Sigmoid colon (tissue), 3 donors: Measurements from ENCODE around the gene MLF2.
"Not testable (repeated sequence)": the region's sequence is repeated elsewhere in the genome, so short reads cannot be mapped to it uniquely, and the experiment has no call there.

Experiments
- POLR2A ChIP-seq, 2 donors: fragments of 450-650 bp; IDR thresholded peaks; one replicate each; pipeline ENCODE4 v1.6.1; 2016; ENCODE audit warnings: antibody characterized with exemption in 2 of 2, mild to moderate bottlenecking in 2 of 2, moderate library complexity in 2 of 2
- TF ChIP-seq, protein P1 (sequence below), 4 experiments: fragments of 450-650 bp in 3 of 4; fragments of 200-600 bp in 1 of 4; IDR thresholded peaks; one replicate each; pipeline ENCODE4 v1.5.1; 2016 to 2019; ENCODE audit warnings: antibody characterized with exemption in 4 of 4, mild to moderate bottlenecking in 3 of 4, moderate library complexity in 2 of 4

DNA sequence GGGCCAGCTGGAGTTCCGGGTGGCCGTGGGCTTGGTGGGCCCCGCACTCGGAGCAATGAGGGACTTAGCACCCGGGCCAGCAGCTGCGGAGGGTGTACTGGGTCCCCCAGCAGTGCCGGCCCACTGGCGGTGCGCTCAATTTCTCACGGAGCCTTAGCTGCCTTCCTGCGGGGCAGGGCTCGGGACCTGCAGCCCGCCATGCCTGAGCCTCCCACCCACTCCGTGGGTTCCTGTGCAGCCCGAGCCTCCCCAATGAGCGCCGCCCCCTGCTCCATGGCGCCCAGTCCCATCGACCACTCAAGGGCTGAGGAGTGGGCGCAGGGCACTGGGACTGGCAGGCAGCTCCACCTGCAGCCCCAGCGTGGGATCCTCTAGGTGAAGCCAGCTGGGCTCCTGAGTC is 44.6 kb downstream of the MLF2 start:
- TF ChIP-seq, protein P1, sequence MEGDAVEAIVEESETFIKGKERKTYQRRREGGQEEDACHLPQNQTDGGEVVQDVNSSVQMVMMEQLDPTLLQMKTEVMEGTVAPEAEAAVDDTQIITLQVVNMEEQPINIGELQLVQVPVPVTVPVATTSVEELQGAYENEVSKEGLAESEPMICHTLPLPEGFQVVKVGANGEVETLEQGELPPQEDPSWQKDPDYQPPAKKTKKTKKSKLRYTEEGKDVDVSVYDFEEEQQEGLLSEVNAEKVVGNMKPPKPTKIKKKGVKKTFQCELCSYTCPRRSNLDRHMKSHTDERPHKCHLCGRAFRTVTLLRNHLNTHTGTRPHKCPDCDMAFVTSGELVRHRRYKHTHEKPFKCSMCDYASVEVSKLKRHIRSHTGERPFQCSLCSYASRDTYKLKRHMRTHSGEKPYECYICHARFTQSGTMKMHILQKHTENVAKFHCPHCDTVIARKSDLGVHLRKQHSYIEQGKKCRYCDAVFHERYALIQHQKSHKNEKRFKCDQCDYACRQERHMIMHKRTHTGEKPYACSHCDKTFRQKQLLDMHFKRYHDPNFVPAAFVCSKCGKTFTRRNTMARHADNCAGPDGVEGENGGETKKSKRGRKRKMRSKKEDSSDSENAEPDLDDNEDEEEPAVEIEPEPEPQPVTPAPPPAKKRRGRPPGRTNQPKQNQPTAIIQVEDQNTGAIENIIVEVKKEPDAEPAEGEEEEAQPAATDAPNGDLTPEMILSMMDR (IDR thresholded peaks at IDR 0.05) = not testable (repeated sequence)
- not testable (repeated sequence) for TF ChIP-seq POLR2A (IDR thresholded peaks at IDR 0.05)
